Small intestine (tissue), 7 donors: ENCODE results near the gene TPCN2. TPM values are rescaled to one million over a fixed set of nuclear protein-coding genes. Genes with fewer than 3 reads are reported as not detected.

Source experiments
- DNase-seq, 2 donors: peaks; one replicate each; pipeline versions ENCODE4 v3.0.0 to v3.0.0-alpha.2; 2013
- FAIRE-seq: peaks from 2 replicates; lab custom pipeline; 2012; peaks lifted over from hg19 to GRCh38; lab: Jason Lieb, UNC
- H3K27ac ChIP-seq, 3 donors: one replicate each; pipeline ENCODE4 v1.5.1; 2013; ENCODE audit warnings: low read length in 2 of 3, mild to moderate bottlenecking in 2 of 3, control low read depth in 1 of 3, inconsistent platforms in 1 of 3, low read depth in 1 of 3, moderate library complexity in 1 of 3
- H3K27me3 ChIP-seq, 3 donors: one replicate each; pipeline ENCODE4 v1.6.1; 2013; ENCODE audit warnings: low read length in 3 of 3, inconsistent platforms in 1 of 3; ENCODE audit not compliant: control insufficient read depth in 3 of 3, insufficient read depth in 3 of 3
- H3K36me3 ChIP-seq, 3 donors: one replicate each; pipeline ENCODE4 v1.6.1; 2013; ENCODE audit warnings: low read length in 3 of 3, inconsistent platforms in 1 of 3, low read depth in 1 of 3, mild to moderate bottlenecking in 1 of 3, moderate library complexity in 1 of 3; ENCODE audit not compliant: control insufficient read depth in 3 of 3, insufficient read depth in 2 of 3
- H3K4me1 ChIP-seq, 3 donors: one replicate each; pipeline ENCODE4 v1.6.1; 2013; ENCODE audit warnings: low read length in 2 of 3, inconsistent platforms in 1 of 3, low read depth in 1 of 3, mild to moderate bottlenecking in 1 of 3, moderate library complexity in 1 of 3; ENCODE audit not compliant: control insufficient read depth in 3 of 3, insufficient read depth in 2 of 3
- H3K4me3 ChIP-seq, 3 donors: one replicate each; pipeline ENCODE4 v1.5.1; 2013; ENCODE audit warnings: low read length in 3 of 3, control low read depth in 1 of 3, inconsistent platforms in 1 of 3, low read depth in 1 of 3, mild to moderate bottlenecking in 1 of 3, moderate library complexity in 1 of 3
- H3K9me3 ChIP-seq, 2 donors: one replicate each; pipeline ENCODE4 v1.6.1; 2013; ENCODE audit warnings: low read depth in 1 of 2, low read length in 1 of 2; ENCODE audit not compliant: control insufficient read depth in 2 of 2, insufficient read depth in 1 of 2
- WGBS, 3 donors: extraction: QIAGEN DNeasy Blood & Tissue Kit; methylation state at CpG; one replicate each; pipeline ENCODE4 v1.1.7; 2013; 5-methylcytosine and 5-hydroxymethylcytosine counted together
- polyA plus RNA-seq, 4 donors: library from polyadenylated mRNA; stranded (reverse) in 3 of 4; unstranded in 1 of 4; fragments of 200-250 nt in 3 of 4; fragments of 120-200 nt in 1 of 4; gene quantifications; one replicate each; pipeline versions ENCODE4 v1.2.1 to v1.2.3, GENCODE V29; 2013
- donor health status: healthy with polysubstance abuse.
- donor health status: control.
- donor health status: control.
- donor health status: Bipolar disorder and iron deficiency.
- donor health status: healthy.

Gene TPCN2
- polyA plus RNA-seq, 4 donors = 11.1 to 32.8 (median 12.8) TPM

- no peak for FAIRE-seq
- Histone ChIP-seq H3K4me1 (peaks cover 0 to 3% (median 0%) of the 10 kb centered on the region in 3 donors), H3K36me3 (no peaks in the 10 kb centered on the region), H3K27ac (no peak overlapping the region), H3K27me3 (no peaks in the 10 kb centered on the region), H3K9me3 (no peaks in the 10 kb centered on the region), H3K4me3 (no peak overlapping the region)
- DNase-seq = no peak
- 78 to 80% (median 80%) methylated on average over 8 of the region's 8 CpGs for WGBS, 3 donors
These were observed 11.2 kb upstream of the TPCN2 start for GRCh38 chr11:69037544-69037943.

GRCh38 chr11:69039501-69039900, 9.2 kb upstream of the TPCN2 start:
- no peaks in the 10 kb centered on the region for H3K9me3 ChIP-seq
- H3K36me3 ChIP-seq = no peaks in the 10 kb centered on the region
- no peak for FAIRE-seq
- no peak overlapping the region for H3K27ac ChIP-seq
- no peak for DNase-seq
- H3K4me3 ChIP-seq = no peak overlapping the region
- 68 to 81% (median 79%) methylated on average over 1 of the region's 1 CpG for WGBS, 3 donors
- peaks cover 0 to 3% (median 0%) of the 10 kb centered on the region in 3 donors for H3K4me1 ChIP-seq
- no peaks in the 10 kb centered on the region for H3K27me3 ChIP-seq

- WGBS, 3 donors = 74 to 88% (median 78%) methylated on average over 6 of the region's 6 CpGs
- Histone ChIP-seq H3K4me3 (no peak overlapping the region), H3K27ac (no peak overlapping the region), H3K9me3 (no peaks in the 10 kb centered on the region), H3K27me3 (no peaks in the 10 kb centered on the region), H3K4me1 (peaks cover 0 to 3% (median 0%) of the 10 kb centered on the region in 3 donors), H3K36me3 (no peaks in the 10 kb centered on the region)
- FAIRE-seq (no peak), DNase-seq (no peak)
These were observed 8.7 kb upstream of the TPCN2 start for GRCh38 chr11:69040051-69040450.

GRCh38 chr11:69040581-69041260, 8.0 kb upstream of the TPCN2 start:
- WGBS, 3 donors = 76 to 80% (median 78%) methylated on average over 4 of the region's 4 CpGs
- Histone ChIP-seq H3K4me3 (no peak overlapping the region), H3K27ac (no peak overlapping the region), H3K9me3 (no peaks in the 10 kb centered on the region), H3K4me1 (peaks cover 0 to 3% (median 0%) of the 10 kb centered on the region in 3 donors), H3K36me3 (no peaks in the 10 kb centered on the region), H3K27me3 (no peaks in the 10 kb centered on the region)
- no peak for DNase-seq
- no peak for FAIRE-seq

GRCh38 chr11:69041516-69041915, 7.2 kb upstream of the TPCN2 start:
- DNase-seq (no peak), FAIRE-seq (no peak)
- Histone ChIP-seq H3K27me3 (no peaks in the 10 kb centered on the region), H3K27ac (no peak overlapping the region), H3K4me3 (no peak overlapping the region), H3K36me3 (no peaks in the 10 kb centered on the region), H3K9me3 (no peaks in the 10 kb centered on the region), H3K4me1 (peaks cover 0 to 3% (median 0%) of the 10 kb centered on the region in 3 donors)
- WGBS, 3 donors = 76 to 79% (median 78%) methylated on average over 2 of the region's 2 CpGs

GRCh38 chr11:69044111-69045013, 4.4 kb upstream of the TPCN2 start:
- WGBS, 3 donors = 15 to 28% (median 20%) methylated on average over 12 to 15 of the region's 15 CpGs
- FAIRE-seq = no peak

GRCh38 chr11:69048031-69048693, 570 bp upstream of the TPCN2 start:
- Histone ChIP-seq H3K36me3 (peaks cover 0 to 29% (median 0%) of the 10 kb centered on the region in 3 donors), H3K27ac (peak overlapping the region in 2 of 3 donors; percentile 83 to 93), H3K4me1 (peaks cover 0 to 44% (median 4%) of the 10 kb centered on the region in 3 donors), H3K9me3 (no peaks in the 10 kb centered on the region), H3K27me3 (no peaks in the 10 kb centered on the region), H3K4me3 (peak overlapping the region in 1 of 3 donors; percentile 86)
- WGBS, 3 donors = 12 to 34% (median 22%) methylated on average over 11 of the region's 11 CpGs
- FAIRE-seq (no peak), DNase-seq (peak in 1 of 2 donors; percentile 35)

More at GRCh38 chr11:69044111-69045013, 4.4 kb upstream of the TPCN2 start:
- peak; percentile 71 to 74 for DNase-seq
- Histone ChIP-seq H3K27me3 (no peaks in the 10 kb centered on the region), H3K27ac (no peak overlapping the region), H3K36me3 (no peaks in the 10 kb centered on the region), H3K4me3 (no peak overlapping the region), H3K9me3 (no peaks in the 10 kb centered on the region), H3K4me1 (peaks cover 0 to 11% (median 0%) of the 10 kb centered on the region in 3 donors)

- DNase-seq (no peak), FAIRE-seq (no peak)
- H3K4me3 ChIP-seq = peak overlapping the region; percentile 86 to 97 (median 96)
- no peaks in the 10 kb centered on the region for H3K27me3 ChIP-seq
- no peaks in the 10 kb centered on the region for H3K9me3 ChIP-seq
- H3K27ac ChIP-seq = peak overlapping the region; percentile 83 to 94 (median 93)
- WGBS, 3 donors = 3 to 14% (median 5%) methylated on average over 15 of the region's 15 CpGs
- H3K4me1 ChIP-seq = peaks cover 0 to 51% (median 4%) of the 10 kb centered on the region in 3 donors
- peaks cover 0 to 42% (median 0%) of the 10 kb centered on the region in 3 donors for H3K36me3 ChIP-seq
These were observed 747 bp downstream of the TPCN2 start for GRCh38 chr11:69049490-69049867.
